ENCODE measurements around the gene ELMO1.

DNA sequence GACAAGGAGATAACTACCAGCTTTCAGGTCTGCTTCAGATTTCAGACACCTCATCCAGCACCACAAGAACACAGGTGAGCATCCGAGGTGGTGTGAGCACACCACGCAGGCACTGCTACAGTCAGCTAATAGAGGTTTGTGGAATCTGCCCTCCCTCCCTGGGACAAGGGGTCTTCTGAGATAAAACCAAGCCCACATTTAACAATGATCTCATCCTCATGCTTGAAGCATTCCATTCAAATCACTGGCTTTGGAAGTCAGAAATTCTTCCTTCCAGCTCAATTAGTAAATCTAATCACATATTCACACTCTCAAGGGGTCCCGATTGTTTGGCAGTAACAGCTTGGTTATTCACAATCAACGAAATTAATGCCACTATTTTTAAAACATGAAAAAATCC lies 331.4 kb downstream of the ELMO1 start:
- TF ChIP-seq ZNF282 (IDR thresholded peaks at IDR 0.05; ENCODE audit: partially characterized antibody) = no peak
- TF ChIP-seq ZBTB1 (CRISPR knock-in tag; IDR thresholded peaks at IDR 0.05; ENCODE audit: borderline replicate concordance) = no peak
- no peak for TF ChIP-seq ZNF251 (CRISPR knock-in tag; IDR thresholded peaks at IDR 0.05)
- no peak for TF ChIP-seq YY1 (IDR thresholded peaks at IDR 0.05; ENCODE audit: insufficient read depth, insufficient replicate concordance, low read depth, low read length)
- no peak for TF ChIP-seq KDM5A (IDR thresholded peaks at IDR 0.05; ENCODE audit: borderline replicate concordance, low read length)
- no peak for TF ChIP-seq PHB2 (IDR thresholded peaks at IDR 0.05; ENCODE audit: partially characterized antibody)
- no peak for TF ChIP-seq MAFG (CRISPR knock-in tag; IDR thresholded peaks at IDR 0.05)
- TF ChIP-seq POLR2A (IDR thresholded peaks at IDR 0.05; ENCODE audit: insufficient read depth in 1 of 2, low read depth in 2 of 2, low read length in 2 of 2) = no peak
- TF ChIP-seq RAD21 (CRISPR knock-in tag; IDR thresholded peaks at IDR 0.05) = no peak

Data from HepG2 (cell line).